ENCODE results near the gene PLXDC2. TPM values are rescaled to one million over a fixed set of nuclear protein-coding genes. Genes with fewer than 3 reads are reported as not detected.

Gene PLXDC2
- total RNA-seq, 1 experiment from 2014 or later: 38.7 TPM

GRCh38 chr10:20303453-20304152, 487.4 kb downstream of the PLXDC2 start:
- Histone ChIP-seq H4K20me1 (ENCODE audit: control insufficient read depth, insufficient read depth, insufficient read length) (no peaks in the 10 kb centered on the region), H3K4me2 (ENCODE audit: insufficient read depth, insufficient read length, low read length) (no peak overlapping the region), H3K27me3 (ENCODE audit: insufficient read depth, low read length) (no peaks in the 10 kb centered on the region), H4K5ac (ENCODE audit: insufficient read length, low read depth, low read length) (no peak overlapping the region), H2BK12ac (ENCODE audit: insufficient read length, low read depth, low read length) (no peak overlapping the region), H3K23me2 (ENCODE audit: insufficient read length, low read depth, low read length, poor library complexity, severe bottlenecking) (no peaks in the 10 kb centered on the region), H4K91ac (ENCODE audit: insufficient read length, low read depth, low read length) (no peak overlapping the region), H2AK5ac (ENCODE audit: insufficient read length, low read length) (no peak overlapping the region), H2AFZ (ENCODE audit: low read length) (no peak overlapping the region), H3K27ac (ENCODE audit: insufficient read length, low read depth, low read length) (no peak overlapping the region), H3K79me1 (ENCODE audit: insufficient read depth, low read depth, low read length, poor library complexity, severe bottlenecking) (no peaks in the 10 kb centered on the region), H3K9me3 (ENCODE audit: control insufficient read depth, low read depth, low read length) (peaks cover 11% of the 10 kb centered on the region), H3K14ac (ENCODE audit: insufficient read depth, low read length) (no peak overlapping the region), H3K9ac (ENCODE audit: extremely low read depth, insufficient read length, low read length) (no peak overlapping the region), H3K79me2 (ENCODE audit: insufficient read depth, low read length) (no peaks in the 10 kb centered on the region), H3K56ac (ENCODE audit: insufficient read length, low read depth, low read length) (no peak overlapping the region), H4K8ac (replicated peaks; ENCODE audit: insufficient read length, low read depth, low read length) (no peak overlapping the region), H2BK5ac (ENCODE audit: insufficient read length, low read length) (no peak overlapping the region), H3K18ac (ENCODE audit: insufficient read length, low read depth, low read length) (no peak overlapping the region), H3K23ac (ENCODE audit: insufficient read length, low read depth, low read length) (no peak overlapping the region), H2BK120ac (ENCODE audit: low read depth, low read length, poor library complexity, severe bottlenecking) (no peak overlapping the region), H2BK20ac (ENCODE audit: low read depth, low read length, poor library complexity, severe bottlenecking) (no peak overlapping the region), H3T11ph (ENCODE audit: low read length) (no peak overlapping the region), H3K4ac (ENCODE audit: low read depth, low read length) (no peak overlapping the region), H2BK15ac (ENCODE audit: low read depth, low read length) (no peak overlapping the region), H3K4me1 (ENCODE audit: insufficient read depth, low read length) (no peaks in the 10 kb centered on the region)
- Mint-ChIP-seq H3K4me1 (peaks cover 0 to 8% of the 10 kb centered on the region in 2 experiments; a peak in 2 of 4 replicates), H3K27ac (no peak overlapping the region), H3K4me3 (no peak overlapping the region), H3K9me3 (peaks cover 17 to 23% of the 10 kb centered on the region in 2 experiments), H3K27me3 (ENCODE audit: low read depth) (no peaks in the 10 kb centered on the region), H3K36me3 (ENCODE audit: insufficient read depth in 1 of 3, low read depth in 3 of 3) (peaks cover 4 to 25% (median 11%) of the 10 kb centered on the region in 3 experiments; a peak in 5 of 7 replicates)
- no peak for TF ChIP-seq CTCF (conservative IDR thresholded peaks at IDR 0.05)
- no CpG with 5 or more reads among the region's 2 CpGs for WGBS (ENCODE audit: extremely low coverage, insufficient read length, low lambda C conversion rate)
- DNase-seq: no peak

Measured in H9 (cell line).